Globus pallidus (tissue), 1 donor: ENCODE data around the gene ATP5F1D.

Source experiments
- DNase-seq: peaks from one replicate; pipeline ENCODE4 v3.0.0-alpha.2; 2015; ENCODE audit warnings: low spot score

ATP5F1D gene

GRCh38 chr19:1270854-1271527, 29.4 kb downstream of the ATP5F1D start:
- no peak for DNase-seq

- DNase-seq: no peak
These were observed 30.2 kb downstream of the ATP5F1D start for GRCh38 chr19:1271528-1272422.

GRCh38 chr19:1272423-1273262, 31.1 kb downstream of the ATP5F1D start:
- DNase-seq: no peak

GRCh38 chr19:1273263-1274041, 31.9 kb downstream of the ATP5F1D start:
- no peak for DNase-seq

GRCh38 chr19:1274081-1274851, 32.7 kb downstream of the ATP5F1D start:
- no peak for DNase-seq

- DNase-seq: no peak
These were observed 33.3 kb downstream of the ATP5F1D start for GRCh38 chr19:1274852-1275259.

- peak; percentile 90 for DNase-seq
These were observed 33.9 kb downstream of the ATP5F1D start, which contains the start of gene FAM174C for GRCh38 chr19:1275260-1275975. Gene FAM174C, plus strand, starts transcription at chr19:1275530. Its CDS starts 20 bp downstream, at chr19:1275550.

- no peak for DNase-seq
These were observed 34.6 kb downstream of the ATP5F1D start for GRCh38 chr19:1275976-1276627.

- no peak for DNase-seq
These were observed 35.1 kb downstream of the ATP5F1D start for GRCh38 chr19:1276628-1277022.

GRCh38 chr19:1277061-1277460, 35.5 kb downstream of the ATP5F1D start:
- DNase-seq: no peak

GRCh38 chr19:1278074-1278473, 36.5 kb downstream of the ATP5F1D start:
- no peak for DNase-seq

- DNase-seq: no peak
These were observed 37.4 kb downstream of the ATP5F1D start for GRCh38 chr19:1278713-1279660.

- peak; percentile 84 for DNase-seq
These were observed 38.3 kb downstream of the ATP5F1D start for GRCh38 chr19:1279782-1280341.

GRCh38 chr19:1280636-1281568, 39.4 kb downstream of the ATP5F1D start:
- DNase-seq: no peak

GRCh38 chr19:1281569-1282287, 40.2 kb downstream of the ATP5F1D start:
- no peak for DNase-seq

GRCh38 chr19:1282588-1283206, 41.1 kb downstream of the ATP5F1D start:
- no peak for DNase-seq
